ENCODE measurements around the gene PSORS1C1.

PSORS1C1 gene

GRCh38 chr6:31152781-31153180, 38.2 kb downstream of the PSORS1C1 start:
- H3K4me1 ChIP-seq, result peaks cover 3% of the 10 kb centered on the region
- no peak overlapping the region for H3K9ac ChIP-seq
- no peak overlapping the region for H3K4me3 ChIP-seq (ENCODE audit: low read depth, low read length)
- H3K9me3 ChIP-seq (ENCODE audit: control insufficient read depth, low read length), result no peaks in the 10 kb centered on the region
- no peaks in the 10 kb centered on the region for H3K79me2 ChIP-seq
- no peak overlapping the region for H3K27ac ChIP-seq
- H2AFZ ChIP-seq, result no peak overlapping the region
- H3K27me3 ChIP-seq (ENCODE audit: control insufficient read depth, insufficient read depth, low read length), result no peaks in the 10 kb centered on the region
- H3K36me3 ChIP-seq (ENCODE audit: control insufficient read depth, insufficient read depth, low read length), result no peaks in the 10 kb centered on the region
- TF ChIP-seq CTCF (IDR thresholded peaks at IDR 0.05), result no peak
- H3K4me2 ChIP-seq (ENCODE audit: low read length), result no peak overlapping the region

- Histone ChIP-seq H3K4me3 (ENCODE audit: low read depth, low read length) (no peak overlapping the region), H3K36me3 (ENCODE audit: control insufficient read depth, insufficient read depth, low read length) (no peaks in the 10 kb centered on the region), H3K4me2 (ENCODE audit: low read length) (no peak overlapping the region), H3K27ac (no peak overlapping the region), H3K27me3 (ENCODE audit: control insufficient read depth, insufficient read depth, low read length) (no peaks in the 10 kb centered on the region), H2AFZ (no peak overlapping the region), H3K9me3 (ENCODE audit: control insufficient read depth, low read length) (no peaks in the 10 kb centered on the region), H3K79me2 (no peaks in the 10 kb centered on the region), H3K4me1 (peaks cover 3% of the 10 kb centered on the region), H3K9ac (no peak overlapping the region)
- TF ChIP-seq CTCF (IDR thresholded peaks at IDR 0.05), result no peak
Observed at GRCh38 chr6:31154436-31154835, 39.8 kb downstream of the PSORS1C1 start.

- H2AFZ ChIP-seq, result no peak overlapping the region
- H3K9me3 ChIP-seq (ENCODE audit: control insufficient read depth, low read length), result no peaks in the 10 kb centered on the region
- no peaks in the 10 kb centered on the region for H3K27me3 ChIP-seq (ENCODE audit: control insufficient read depth, insufficient read depth, low read length)
- H3K27ac ChIP-seq, result no peak overlapping the region
- H3K9ac ChIP-seq, result no peak overlapping the region
- H3K4me2 ChIP-seq (ENCODE audit: low read length), result no peak overlapping the region
- no peaks in the 10 kb centered on the region for H3K79me2 ChIP-seq
- no peak overlapping the region for H3K4me3 ChIP-seq (ENCODE audit: low read depth, low read length)
- H3K36me3 ChIP-seq (ENCODE audit: control insufficient read depth, insufficient read depth, low read length), result no peaks in the 10 kb centered on the region
- H3K4me1 ChIP-seq, result peaks cover 3% of the 10 kb centered on the region
- TF ChIP-seq CTCF (IDR thresholded peaks at IDR 0.05), result no peak
Observed at GRCh38 chr6:31156641-31157040, 42.0 kb downstream of the PSORS1C1 start.

- H3K9me3 ChIP-seq (ENCODE audit: control insufficient read depth, low read length), result no peaks in the 10 kb centered on the region
- no peaks in the 10 kb centered on the region for H3K36me3 ChIP-seq (ENCODE audit: control insufficient read depth, insufficient read depth, low read length)
- H2AFZ ChIP-seq, result peak within 1 kb of the TSS; percentile 94
- no peaks in the 10 kb centered on the region for H3K27me3 ChIP-seq (ENCODE audit: control insufficient read depth, insufficient read depth, low read length)
- H3K9ac ChIP-seq, result peak within 1 kb of the TSS; percentile 63
- peak within 1 kb of the TSS; percentile 73 for H3K4me3 ChIP-seq (ENCODE audit: low read depth, low read length)
- H3K79me2 ChIP-seq, result no peaks in the 10 kb centered on the region
- peak within 1 kb of the TSS; percentile 81 for H3K4me2 ChIP-seq (ENCODE audit: low read length)
- peaks cover 3% of the 10 kb centered on the region for H3K4me1 ChIP-seq
- H3K27ac ChIP-seq, result peak within 1 kb of the TSS; percentile 37
- no peak for TF ChIP-seq CTCF (IDR thresholded peaks at IDR 0.05)
Observed at GRCh38 chr6:31157513-31158139, 43.0 kb downstream of the PSORS1C1 start, which contains the start of gene CCHCR1. TSS of gene CCHCR1 (minus strand) at chr6:31157802. CDS start at chr6:31157600, 202 bp downstream.

All from parathyroid adenoma (tissue), 2 donors.